HG02678 (cell line): Measurements from ENCODE around the gene PLSCR5.

Source experiments
- ATAC-seq: cut with Tn5 transposase; IDR thresholded peaks from one replicate; pipeline ENCODE4 v1.9.1; 2021; ENCODE audit warnings: mild to moderate bottlenecking, moderate library complexity; ENCODE audit not compliant: unreplicated experiment

PLSCR5 gene

DNA sequence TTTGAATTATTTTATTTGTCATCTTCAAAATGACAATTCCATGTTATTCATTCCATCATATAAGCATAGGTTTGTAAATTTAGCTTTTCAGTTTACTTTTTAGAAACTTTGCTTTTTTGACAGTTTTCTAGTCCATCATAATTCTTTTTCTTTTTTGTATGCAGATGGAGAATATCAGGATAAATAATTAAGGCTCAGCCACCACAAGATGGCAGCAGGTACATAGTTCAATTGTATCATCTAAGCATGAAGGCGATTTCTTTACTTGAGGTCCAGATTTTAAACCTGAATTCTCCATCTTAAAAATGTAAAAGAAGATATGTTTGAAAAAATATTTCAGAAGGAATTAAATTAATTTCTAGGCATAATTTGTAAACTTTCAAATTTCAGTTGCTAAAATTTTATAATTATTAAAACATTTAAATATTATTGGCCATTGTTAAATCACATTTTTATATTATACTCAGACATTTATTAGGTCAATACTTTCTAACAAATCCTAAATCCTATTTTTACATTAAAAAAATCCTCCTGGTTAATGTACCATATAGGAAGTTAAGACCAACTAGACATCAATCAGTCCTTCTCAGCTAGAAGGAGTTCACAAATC is 15.1 kb downstream of the PLSCR5 start:
- no peak for ATAC-seq

DNA sequence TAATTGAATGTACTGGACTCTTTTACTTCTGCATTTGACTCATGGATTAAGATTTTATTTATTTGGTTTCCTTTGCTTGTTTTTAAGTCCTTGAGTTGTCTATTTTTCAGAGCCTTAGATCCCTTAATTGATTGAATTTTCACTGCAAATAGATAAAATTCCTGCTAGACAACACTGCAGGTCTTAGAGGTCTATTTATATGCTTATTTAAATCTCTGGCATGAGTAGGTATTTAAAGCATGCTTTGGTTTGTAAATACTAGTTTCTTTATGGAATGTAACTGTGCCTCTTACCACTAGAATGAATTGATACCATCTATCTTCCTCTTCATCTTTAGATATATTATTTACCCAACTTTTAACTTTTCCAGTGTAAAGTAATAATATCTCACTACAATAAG is 20.0 kb downstream of the PLSCR5 start:
- ATAC-seq = no peak

DNA sequence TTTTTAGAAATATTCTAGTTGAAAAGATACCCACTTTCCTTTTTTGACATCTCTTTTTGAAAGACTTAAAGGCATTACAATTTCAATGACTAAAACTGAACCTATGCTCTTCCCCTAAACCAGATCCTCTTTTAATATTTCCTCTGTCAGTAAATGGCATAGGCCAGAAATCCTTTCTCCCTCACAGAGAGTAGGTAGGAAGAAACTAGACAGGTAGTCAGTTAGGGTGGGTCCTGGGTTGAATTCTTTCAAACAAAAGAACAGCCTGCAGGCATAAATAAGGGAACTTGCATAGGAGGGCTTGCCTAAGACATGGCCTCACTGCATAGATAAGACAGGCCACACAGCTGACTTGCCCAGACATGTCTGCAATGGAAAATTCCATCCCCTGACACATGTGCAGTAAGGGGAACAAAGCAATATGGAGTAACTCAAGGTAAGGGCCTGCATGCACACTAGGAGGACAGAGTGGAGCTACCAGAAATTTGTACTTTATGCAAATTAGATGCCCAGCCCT is 23.1 kb downstream of the PLSCR5 start:
- no peak for ATAC-seq

DNA sequence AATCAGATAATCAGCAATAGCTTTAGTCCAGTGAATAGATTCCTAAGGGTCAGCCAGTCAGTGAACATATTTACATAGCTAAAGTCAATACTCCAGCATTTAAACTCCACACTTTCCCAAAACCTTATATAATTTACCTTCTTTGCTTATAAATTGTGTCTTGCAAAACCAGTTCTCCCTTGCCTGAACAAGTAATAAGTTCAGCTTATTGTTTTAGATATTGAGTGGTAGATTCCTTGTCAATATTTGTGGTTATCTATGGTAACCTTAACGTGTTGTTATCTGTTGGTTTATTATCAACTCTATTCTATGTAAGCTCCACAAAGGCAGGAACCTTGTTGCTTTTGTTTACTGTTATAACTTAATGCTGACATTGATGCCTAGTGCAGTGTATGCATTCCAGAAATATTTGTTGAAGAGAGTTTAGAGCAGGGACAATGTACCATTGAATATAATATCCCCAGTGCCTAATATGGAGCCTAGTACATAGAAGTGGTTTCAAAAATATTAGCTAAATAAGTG is 24.0 kb downstream of the PLSCR5 start:
- ATAC-seq = no peak

DNA sequence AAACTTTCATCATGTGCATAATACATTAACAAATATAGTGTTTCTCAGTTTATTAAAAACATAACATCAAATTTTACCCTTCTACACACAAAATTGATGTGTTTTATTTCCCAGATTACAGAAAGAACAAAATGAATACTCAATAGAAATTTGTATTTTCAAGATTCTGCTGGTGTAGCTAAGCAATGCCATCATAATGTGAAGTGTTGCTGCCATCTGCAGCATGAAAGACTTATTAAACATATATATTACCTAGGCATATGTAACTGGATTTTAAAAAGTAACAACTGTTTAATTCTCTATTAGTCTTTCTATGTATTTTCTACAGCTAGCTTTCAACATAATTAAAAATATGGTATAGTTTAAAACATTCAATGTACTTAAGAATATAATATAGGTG is 27.5 kb downstream of the PLSCR5 start:
- ATAC-seq = peak; percentile 62

DNA sequence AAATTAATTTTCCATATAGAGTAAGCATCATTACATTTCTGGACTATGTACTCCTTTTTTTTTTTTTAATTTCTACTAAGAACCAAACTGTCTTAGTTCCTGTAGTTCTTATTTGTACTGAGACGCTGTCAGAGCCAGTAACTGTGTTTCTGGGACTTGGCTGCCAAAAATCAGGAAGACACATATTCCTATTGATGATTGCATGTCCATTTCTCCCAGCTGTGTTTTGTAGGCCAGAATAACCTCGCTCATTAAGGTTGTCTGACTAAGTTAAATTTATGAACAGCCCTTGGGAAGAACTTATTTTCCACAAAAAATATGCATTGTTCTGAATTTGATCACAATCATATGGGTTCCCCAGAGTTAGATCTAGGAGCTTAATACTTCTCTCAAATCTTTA is 29.5 kb downstream of the PLSCR5 start:
- no peak for ATAC-seq

DNA sequence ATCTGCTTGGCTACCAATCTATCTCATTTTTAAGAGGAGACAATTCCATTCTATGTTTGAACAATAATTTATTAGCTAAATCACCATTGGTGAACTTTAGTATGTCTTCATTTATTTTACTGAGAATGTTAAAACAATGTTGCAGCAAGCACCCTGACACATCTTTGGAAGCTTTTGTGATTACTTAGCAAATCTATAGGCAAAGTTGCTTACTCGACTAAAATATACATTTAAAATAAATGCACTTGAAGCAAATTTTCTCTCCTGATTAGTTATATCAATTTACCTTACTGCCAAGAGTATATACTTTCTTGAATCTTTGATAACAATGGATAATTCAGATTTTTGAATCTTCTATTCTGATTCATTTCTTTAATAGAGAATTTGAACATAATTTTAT is 31.0 kb downstream of the PLSCR5 start:
- no peak for ATAC-seq

DNA sequence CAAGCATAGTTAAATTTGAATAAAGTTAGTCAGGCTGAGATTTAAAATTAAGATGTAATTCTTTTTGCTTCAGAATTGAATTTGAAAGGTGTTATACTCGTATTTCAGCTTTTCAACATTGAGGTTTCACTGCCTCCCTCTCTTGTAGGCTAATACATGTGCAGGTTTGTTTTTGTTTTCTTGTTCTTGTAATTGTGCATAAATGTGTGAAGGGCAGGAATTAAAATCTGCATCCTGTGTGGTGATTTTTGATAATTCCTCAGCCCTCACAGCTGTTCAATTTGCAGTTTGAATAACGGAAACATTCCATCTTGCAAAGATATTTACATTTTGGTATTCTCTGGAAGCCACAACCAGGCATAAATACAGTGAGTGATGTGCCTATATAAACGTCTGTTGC is 35.8 kb downstream of the PLSCR5 start:
- no peak for ATAC-seq

DNA sequence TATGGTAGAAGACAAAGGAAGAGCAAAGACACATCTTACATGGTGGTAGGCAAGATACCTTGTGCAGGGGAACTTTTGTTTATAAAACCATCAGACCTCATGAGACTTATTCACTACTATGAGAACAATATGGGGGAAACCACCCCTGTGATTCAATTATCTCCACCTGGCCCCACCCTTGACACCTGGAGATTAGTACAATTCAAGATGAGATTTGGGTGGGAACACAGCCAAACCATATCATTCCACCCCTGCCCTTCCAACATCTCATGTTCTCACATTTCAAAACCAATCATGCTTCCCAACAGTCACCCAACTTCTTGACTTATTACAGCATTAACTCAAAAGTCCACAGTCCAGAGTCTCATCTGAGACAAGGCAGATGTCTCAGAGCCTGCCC is 39.0 kb downstream of the PLSCR5 start:
- ATAC-seq = no peak

DNA sequence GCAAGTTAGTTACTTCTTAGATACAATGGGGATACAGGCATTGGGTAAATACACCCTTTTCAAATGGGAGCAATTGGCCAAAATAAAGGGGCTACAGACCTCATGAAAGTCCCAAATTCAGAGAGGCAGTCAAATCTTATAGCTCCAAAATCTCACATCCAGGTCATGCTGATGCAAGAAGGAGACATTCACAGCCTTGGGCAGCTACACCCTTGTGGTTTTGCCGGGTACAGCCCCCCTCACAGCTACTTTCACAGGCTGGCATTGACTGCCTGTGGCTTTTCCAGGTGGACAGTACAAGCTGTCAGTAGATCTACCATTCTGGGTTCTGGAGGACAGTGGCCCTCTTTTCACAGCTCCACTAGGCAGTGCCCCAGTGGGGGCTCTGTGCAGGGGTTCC is 43.3 kb downstream of the PLSCR5 start:
- no peak for ATAC-seq

DNA sequence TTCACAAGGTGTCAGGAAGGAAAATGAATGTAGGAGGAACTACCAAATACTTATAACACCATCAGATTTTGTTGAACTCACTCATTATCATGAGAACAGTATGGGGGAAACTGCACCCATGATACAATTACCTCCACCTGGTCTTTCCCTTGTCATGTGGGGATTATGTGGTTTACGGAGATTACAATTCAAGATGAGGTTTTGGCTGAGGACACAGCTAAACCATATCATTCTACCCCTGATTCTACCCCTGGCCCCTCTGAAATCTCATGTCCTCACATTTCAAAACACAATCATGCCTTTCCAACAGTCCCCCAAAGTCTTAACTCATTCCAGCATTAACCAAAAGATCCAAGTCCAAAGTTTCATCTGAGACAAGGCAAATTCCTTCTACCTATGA is 43.7 kb downstream of the PLSCR5 start:
- ATAC-seq = no peak

DNA sequence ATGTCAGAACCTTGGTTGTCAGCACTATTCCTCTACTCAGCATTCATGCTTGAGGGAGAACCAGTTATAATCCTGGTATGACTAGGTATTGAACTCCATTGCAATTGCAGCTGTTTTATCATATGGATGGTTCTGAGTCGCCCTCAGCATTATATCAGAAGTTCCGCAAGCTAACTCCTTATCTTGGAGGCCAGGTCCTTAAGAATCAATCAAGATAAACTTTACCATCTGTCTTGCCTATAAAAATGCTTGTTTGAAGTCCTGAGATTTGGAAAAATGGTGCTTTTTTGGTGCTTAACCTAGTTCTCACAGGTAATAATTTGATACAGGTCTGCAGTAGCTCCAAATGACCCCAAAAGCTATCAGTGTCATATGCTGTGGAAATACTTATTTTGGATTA is 44.5 kb downstream of the PLSCR5 start:
- no peak for ATAC-seq

DNA sequence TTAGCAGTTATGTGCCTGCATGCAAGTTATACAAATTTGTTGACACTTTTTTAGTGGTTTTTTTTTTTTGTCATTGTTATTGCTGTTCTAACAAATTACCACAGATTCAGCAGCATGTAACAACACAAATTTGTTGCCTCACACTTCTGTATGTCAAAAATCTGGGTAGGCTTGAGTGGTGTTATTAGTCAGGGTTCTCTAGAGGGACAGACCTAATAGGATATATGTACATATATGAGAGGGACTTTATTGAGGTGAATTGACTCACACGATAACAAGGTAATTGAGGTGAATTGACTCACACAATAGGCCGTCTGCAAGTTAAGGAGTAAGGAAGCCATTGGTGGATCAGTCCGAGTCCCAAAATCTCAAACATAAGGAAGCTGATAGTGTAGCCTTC is 45.8 kb downstream of the PLSCR5 start:
- ATAC-seq = no peak

DNA sequence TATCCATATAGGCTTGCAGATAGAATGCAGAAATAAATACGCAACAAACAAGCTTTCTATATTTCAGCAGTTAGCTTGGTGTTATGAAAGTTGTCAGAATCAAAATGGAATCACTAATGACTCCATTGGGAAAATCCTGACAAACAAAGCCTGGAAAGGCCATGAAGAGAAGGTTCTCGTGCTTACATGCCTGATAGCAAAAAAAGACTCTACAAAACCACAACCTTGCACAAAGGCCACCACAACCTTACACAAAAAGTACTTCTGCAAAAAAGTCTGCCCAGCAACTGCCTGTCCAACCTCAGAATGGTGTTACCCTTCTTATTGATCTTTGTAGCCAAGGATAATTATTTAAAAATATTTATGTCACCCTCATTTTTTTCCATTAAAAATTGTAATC is 46.4 kb downstream of the PLSCR5 start:
- ATAC-seq = no peak

DNA sequence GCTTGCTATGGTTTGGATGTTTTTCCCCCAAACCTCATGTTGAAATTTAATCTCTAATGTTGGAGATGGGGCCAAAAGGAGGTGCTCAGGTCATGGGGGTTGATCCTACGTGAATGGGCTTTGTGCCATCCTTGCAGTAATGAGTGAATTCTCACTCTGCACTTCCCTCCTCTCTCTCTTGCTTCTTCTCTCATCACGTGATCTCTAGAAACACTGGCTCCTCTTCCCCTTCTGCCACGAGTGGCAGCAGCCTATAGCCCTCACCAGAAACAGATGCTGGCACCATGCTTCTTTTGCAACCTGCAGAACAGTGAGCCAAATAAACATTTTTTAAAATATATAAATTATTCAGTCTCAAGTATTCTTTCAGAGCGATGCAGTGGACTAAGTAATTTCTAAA is 47.4 kb downstream of the PLSCR5 start:
- ATAC-seq = no peak

DNA sequence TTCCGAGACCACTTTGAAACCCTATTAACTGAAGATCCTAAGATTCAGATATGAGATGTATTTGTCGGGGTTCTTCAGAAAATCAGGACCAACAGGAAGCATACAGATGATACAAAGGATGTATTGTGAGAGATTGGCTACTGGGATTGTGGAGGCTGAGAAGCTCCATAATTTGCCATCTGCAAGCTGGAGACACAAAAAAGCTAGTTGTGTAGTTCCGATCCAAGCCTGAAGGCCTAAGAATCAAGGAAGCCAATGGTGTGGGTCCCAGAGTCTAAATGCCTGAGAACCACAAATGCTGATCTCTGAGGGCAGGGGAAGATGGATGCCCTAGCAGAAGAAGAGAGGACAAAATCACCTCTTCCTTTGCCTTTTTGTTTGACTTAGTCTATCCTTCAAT is 49.8 kb downstream of the PLSCR5 start:
- ATAC-seq = no peak

DNA sequence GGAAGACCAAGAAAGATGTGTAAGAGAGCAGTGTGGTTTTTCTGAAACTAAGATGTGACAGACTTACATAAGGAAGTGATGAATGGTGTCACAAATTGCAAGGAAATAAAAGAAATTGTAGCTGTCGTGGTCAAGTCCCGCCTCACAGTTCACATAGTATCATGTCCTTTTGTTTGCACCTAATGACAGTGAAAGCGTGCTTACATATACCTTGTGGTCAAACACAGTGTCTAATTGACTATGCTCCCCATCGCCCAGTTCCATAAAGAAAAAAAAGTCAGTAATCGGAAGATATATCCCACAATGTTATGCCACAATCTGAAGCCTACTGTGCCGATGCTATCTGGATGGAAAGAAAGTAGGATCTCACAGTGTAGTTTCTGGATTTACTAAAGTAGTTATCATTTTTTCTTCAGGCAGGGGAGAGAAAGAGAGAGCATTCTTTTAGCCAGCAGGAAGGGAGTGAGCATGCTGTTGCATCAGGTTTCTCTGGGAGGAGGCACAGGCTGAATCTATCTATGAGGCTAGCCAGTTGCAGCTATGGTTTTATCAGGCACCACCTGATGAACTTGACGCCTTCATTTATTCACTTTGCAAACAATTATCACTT is 50.9 kb downstream of the PLSCR5 start:
- ATAC-seq = no peak

DNA sequence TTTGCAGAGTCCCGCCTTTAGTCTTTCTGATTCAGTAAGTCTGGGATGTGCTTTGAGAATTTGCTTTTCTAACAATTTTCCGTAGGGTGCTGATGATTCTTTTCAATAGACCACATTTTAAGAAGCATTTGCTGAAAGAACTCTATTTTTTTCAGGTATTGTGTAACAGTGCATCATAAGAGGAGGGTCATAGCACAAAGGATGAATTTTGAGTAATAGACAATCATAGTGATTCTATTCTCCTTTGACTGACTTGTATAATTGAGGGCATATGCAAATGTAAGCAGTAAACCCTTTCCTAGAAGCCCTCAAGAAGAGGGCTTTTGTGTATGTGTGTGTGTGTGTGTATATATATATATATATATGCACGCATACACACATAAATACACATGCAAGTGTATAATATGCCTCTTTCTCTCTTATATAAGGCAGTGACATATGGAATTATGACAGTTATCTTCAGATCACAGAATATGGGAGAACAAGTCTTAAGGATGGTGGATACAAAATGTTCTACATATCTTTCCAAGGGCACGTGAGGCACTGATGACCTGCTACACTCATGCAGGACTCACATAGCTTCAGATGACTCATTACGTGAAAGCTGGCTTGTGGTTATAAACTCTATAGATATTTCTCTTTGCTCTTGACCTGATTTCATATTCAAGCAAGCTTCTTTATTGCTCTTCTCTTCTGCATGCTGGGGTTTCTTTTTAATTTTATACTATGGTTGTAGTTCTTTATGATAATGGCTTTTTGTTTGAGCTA is 54.2 kb downstream of the PLSCR5 start:
- peak; percentile 88 for ATAC-seq

DNA sequence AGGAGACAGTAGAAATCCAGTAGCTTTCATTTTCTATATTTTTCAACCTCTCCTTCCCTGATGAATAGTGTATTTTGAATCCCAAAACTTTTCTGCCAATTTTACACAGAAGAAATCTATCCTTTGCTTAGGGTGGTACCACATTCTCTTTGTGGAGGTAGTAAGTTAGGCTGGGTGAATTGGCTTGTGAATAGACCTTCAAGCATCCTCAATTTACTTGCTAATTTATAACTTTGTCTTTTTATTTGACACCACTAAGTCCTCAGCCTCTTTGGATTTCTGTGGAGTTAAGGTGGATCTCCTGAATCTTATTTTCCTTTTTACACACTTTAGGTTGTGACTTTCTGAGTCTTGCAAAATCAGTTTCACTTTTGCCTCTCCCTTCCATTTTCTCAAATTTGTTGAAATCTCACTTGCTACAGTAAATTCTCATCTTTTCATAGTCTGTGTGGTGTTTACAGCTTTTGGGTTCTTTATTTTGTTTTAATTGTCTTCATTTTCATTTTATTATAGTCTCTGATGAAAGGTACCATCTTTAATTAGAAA is 55.0 kb downstream of the PLSCR5 start:
- ATAC-seq = no peak

DNA sequence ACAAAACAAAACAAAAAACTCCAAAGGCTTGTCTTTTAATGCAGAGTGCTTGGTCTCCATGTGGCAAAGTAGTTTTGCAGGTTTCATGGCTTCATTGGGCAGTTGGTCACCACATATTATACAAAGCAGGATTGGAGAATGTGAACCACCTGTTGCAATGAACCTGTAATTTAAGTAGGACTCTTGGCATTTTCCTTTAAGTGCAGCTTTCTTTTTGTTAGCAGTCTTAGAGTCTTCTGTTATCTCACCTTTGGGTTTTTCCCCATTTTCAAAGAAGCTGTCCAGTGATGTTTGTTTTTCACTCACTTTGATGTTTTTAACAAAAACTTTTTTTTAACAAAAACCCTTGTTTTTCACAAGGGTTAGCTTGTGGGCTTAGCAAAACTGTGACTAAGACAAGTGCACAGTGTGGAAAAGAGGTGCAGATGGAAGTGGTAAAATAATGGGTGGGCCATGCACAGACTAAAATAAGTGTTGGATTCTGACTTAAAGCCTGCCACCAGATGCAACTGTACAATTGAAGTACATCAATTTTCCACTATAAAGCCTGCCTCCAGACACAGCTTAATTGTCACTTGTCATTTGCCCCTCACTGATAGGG is 57.8 kb downstream of the PLSCR5 start:
- no peak for ATAC-seq

DNA sequence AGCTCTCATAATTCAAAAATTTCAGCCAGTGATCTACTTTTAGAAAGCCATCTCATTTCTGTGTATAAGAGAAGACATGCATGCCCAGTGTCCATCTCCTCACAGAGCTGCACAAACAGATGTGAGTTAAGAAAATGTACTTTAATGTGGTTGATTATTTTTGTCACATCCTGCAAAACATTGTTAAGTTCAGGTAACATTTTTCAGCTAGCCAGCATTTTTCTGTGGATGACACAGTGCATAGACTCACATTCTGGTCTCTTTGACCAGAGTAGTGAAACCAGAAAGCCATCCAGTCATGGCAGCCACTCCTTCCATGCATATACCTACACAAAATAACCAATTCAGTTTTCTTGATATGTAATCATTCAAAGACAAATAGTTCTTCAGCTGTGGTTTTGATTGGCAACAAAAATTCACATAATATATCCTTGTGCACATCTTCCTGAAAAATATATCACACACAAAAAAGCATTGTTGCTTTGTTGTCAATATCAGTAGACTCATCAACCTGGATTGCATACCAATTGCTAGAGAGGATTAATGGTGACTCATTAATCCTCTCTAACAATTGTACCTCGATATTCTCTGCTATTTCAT is 58.7 kb downstream of the PLSCR5 start:
- ATAC-seq = no peak
